SU-DHL-6 (cell line): Measurements from ENCODE around the gene UBAC1.

ENCODE experiments used
- H2AFZ ChIP-seq: fragments of 200-600 bp; sonication (generic); 2 replicates; pipeline ENCODE4 v1.6.1; 2014; ENCODE audit warnings: low read depth, mild to moderate bottlenecking, moderate library complexity, mixed read lengths, antibody characterized with exemption, low read length; ENCODE audit not compliant: severe bottlenecking
- H3F3A ChIP-seq: fragments of 200-600 bp; shearing (Covaris generic); 2 replicates; pipeline ENCODE4 v1.6.0; 2016; ENCODE audit warnings: antibody characterized with exemption, mild to moderate bottlenecking; ENCODE audit not compliant: insufficient read depth
- H3K27ac ChIP-seq: fragments of 200-600 bp; sonication (generic); 2 replicates; pipeline ENCODE4 v1.5.1; 2016; ENCODE audit warnings: low read depth, mild to moderate bottlenecking, low read length, moderate library complexity, mixed read lengths
- H3K27me3 ChIP-seq: fragments of 200-600 bp; sonication (generic), shearing (Covaris generic); 2 replicates; pipeline ENCODE4 v1.6.0; 2014; ENCODE audit warnings: mild to moderate bottlenecking, low read length
- H3K36me3 ChIP-seq: fragments of 200-600 bp; sonication (generic); 2 replicates; pipeline ENCODE4 v1.6.1; 2014; ENCODE audit warnings: mild to moderate bottlenecking, low read length, mixed read lengths
- H3K4me2 ChIP-seq: fragments of 300-600, 200-600 bp; shearing (Covaris generic), sonication (generic); 2 replicates; pipeline ENCODE4 v1.6.0; 2014; ENCODE audit warnings: low read length, low read depth, mild to moderate bottlenecking; ENCODE audit not compliant: poor library complexity, severe bottlenecking
- H3K4me3 ChIP-seq: fragments of 200-600 bp; sonication (generic); 2 replicates; pipeline ENCODE4 v1.5.1; 2014; ENCODE audit warnings: antibody characterized with exemption, low read length, mild to moderate bottlenecking, mixed read lengths; ENCODE audit not compliant: insufficient read depth, poor library complexity, severe bottlenecking
- H3K79me2 ChIP-seq: fragments of 200-600 bp; sonication (generic); 2 replicates; pipeline ENCODE4 v1.6.1; 2014; ENCODE audit warnings: mild to moderate bottlenecking, low read length, moderate library complexity; ENCODE audit not compliant: insufficient read depth
- H3K9ac ChIP-seq: fragments of 200-600 bp; sonication (generic); 2 replicates; pipeline ENCODE4 v1.7.0; 2014; ENCODE audit warnings: mild to moderate bottlenecking, low read length
- H3K9me2 ChIP-seq: fragments of 200-600 bp; sonication (generic); replicated peaks from 2 replicates; pipeline ENCODE4 v1.6.1; 2014; ENCODE audit warnings: low read length; ENCODE audit not compliant: insufficient read depth
- H3K9me3 ChIP-seq: fragments of 200-600 bp; sonication (generic); 2 replicates; pipeline ENCODE4 v1.6.1; 2014; ENCODE audit warnings: low read length, mixed read lengths; ENCODE audit not compliant: insufficient read depth
- H4K20me1 ChIP-seq: fragments of 200-600 bp; sonication (generic); 2 replicates; pipeline ENCODE4 v1.6.1; 2014; ENCODE audit warnings: low read depth, mild to moderate bottlenecking, antibody characterized with exemption, low read length, moderate library complexity, mixed read lengths
- EZH2phosphoT487 ChIP-seq: fragments of 200-600 bp; sonication (generic), shearing (Covaris generic); conservative IDR thresholded peaks from 2 replicates; pipeline ENCODE4 v1.6.1; 2018; ENCODE audit warnings: mild to moderate bottlenecking, antibody characterized with exemption, low read length, moderate library complexity, mixed read lengths
- TF ChIP-seq, protein P1 (sequence below): fragments of 200-600 bp; sonication (generic); IDR thresholded peaks from one replicate; pipeline ENCODE4 v1.5.1; 2017; ENCODE audit warnings: antibody characterized with exemption, mild to moderate bottlenecking, low read length, moderate library complexity; ENCODE audit not compliant: insufficient read depth, poor library complexity, severe bottlenecking

The UBAC1 gene

DNA sequence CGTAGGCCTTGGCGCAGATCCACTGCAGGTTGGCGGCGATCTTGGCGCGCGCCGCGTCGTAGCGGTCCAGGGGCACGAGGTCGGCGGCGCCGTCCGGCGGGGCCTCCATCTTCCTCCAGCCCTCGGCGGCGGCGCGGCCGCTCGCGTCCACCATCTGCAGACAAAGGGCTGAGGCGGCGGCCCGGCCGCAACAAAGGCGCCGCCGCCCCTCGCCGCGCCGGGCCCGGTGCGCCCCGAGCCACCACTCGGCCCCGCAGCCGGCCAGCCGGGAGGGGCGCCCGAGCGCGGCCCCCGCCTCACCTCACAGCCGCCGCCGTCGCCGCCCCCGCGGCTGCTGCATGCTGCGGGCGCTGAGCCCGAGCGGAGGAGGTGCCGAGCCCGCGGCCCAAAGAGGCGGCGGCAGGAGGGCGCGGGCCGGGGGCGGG, 54.2 kb downstream of the UBAC1 start:
- Histone ChIP-seq H3K4me2 (peak overlapping the region; percentile 93), H3K27me3 (no peaks in the 10 kb centered on the region), H3K9me3 (no peaks in the 10 kb centered on the region), H4K20me1 (peaks cover 9% of the 10 kb centered on the region; the same call in 1 of the 2 replicates), H3K9me2 (no peaks in the 10 kb centered on the region), H3K4me3 (peak overlapping the region; percentile 60), H3K9ac (peak overlapping the region; percentile 72), H3K27ac (no peak overlapping the region), H3F3A (peaks cover 6% of the 10 kb centered on the region), H3K79me2 (peaks cover 66% of the 10 kb centered on the region), H2AFZ (no peak overlapping the region), H3K36me3 (no peaks in the 10 kb centered on the region)
- TF ChIP-seq EZH2phosphoT487 = no peak
- TF ChIP-seq, protein P1, sequence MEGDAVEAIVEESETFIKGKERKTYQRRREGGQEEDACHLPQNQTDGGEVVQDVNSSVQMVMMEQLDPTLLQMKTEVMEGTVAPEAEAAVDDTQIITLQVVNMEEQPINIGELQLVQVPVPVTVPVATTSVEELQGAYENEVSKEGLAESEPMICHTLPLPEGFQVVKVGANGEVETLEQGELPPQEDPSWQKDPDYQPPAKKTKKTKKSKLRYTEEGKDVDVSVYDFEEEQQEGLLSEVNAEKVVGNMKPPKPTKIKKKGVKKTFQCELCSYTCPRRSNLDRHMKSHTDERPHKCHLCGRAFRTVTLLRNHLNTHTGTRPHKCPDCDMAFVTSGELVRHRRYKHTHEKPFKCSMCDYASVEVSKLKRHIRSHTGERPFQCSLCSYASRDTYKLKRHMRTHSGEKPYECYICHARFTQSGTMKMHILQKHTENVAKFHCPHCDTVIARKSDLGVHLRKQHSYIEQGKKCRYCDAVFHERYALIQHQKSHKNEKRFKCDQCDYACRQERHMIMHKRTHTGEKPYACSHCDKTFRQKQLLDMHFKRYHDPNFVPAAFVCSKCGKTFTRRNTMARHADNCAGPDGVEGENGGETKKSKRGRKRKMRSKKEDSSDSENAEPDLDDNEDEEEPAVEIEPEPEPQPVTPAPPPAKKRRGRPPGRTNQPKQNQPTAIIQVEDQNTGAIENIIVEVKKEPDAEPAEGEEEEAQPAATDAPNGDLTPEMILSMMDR = no peak

DNA sequence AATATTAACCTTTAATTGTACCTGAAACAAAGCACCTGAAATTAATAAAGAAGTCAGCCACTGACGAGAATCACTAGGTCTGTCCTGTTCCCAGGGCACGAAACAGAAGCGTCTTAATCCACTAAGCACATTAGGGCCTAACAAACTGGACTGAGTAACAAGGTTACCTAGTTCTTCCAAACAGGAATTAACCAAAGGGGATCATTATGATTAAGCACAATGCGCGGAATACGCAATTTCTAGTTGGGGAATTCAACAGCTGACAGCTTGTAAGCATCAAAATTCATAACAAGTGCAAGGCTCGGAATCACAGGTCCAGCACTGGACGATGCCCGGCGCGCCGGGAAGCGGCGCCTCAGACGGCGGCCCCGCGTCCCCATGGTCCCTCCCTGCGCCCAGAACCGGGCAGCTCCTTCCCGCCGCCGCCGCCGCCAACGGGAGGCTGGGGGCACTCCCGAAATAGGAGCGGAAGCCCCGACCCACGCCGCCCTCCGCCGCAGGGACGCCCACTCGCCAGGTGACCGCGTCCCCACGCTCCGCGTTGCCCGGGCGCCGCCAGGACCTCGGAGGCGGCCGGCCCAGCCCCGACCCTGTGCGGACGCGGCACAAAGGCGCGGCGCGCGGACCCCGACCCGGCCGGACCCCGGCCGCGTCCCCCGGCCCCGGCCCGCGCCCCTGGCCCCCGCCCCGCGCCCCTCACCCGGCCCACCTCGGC, 54.7 kb downstream of the UBAC1 start:
- peak overlapping the region; percentile 72 for H3K9ac ChIP-seq
- peaks cover 6% of the 10 kb centered on the region for H3F3A ChIP-seq
- no peak overlapping the region for H2AFZ ChIP-seq
- no peaks in the 10 kb centered on the region for H3K36me3 ChIP-seq
- 0 out of 2 replicates have a peak overlapping the region, but pooled peaks have one; percentile 17 for H3K27ac ChIP-seq
- TF ChIP-seq EZH2phosphoT487 = no peak
- TF ChIP-seq, protein P1 = no peak
- H3K4me2 ChIP-seq = peak overlapping the region; percentile 93
- H3K27me3 ChIP-seq = no peaks in the 10 kb centered on the region
- H3K9me2 ChIP-seq = no peaks in the 10 kb centered on the region
- peak overlapping the region; percentile 60 for H3K4me3 ChIP-seq
- no peaks in the 10 kb centered on the region for H3K9me3 ChIP-seq
- peaks cover 70% of the 10 kb centered on the region for H3K79me2 ChIP-seq
- peaks cover 9% of the 10 kb centered on the region; the same call in 1 of the 2 replicates for H4K20me1 ChIP-seq

DNA sequence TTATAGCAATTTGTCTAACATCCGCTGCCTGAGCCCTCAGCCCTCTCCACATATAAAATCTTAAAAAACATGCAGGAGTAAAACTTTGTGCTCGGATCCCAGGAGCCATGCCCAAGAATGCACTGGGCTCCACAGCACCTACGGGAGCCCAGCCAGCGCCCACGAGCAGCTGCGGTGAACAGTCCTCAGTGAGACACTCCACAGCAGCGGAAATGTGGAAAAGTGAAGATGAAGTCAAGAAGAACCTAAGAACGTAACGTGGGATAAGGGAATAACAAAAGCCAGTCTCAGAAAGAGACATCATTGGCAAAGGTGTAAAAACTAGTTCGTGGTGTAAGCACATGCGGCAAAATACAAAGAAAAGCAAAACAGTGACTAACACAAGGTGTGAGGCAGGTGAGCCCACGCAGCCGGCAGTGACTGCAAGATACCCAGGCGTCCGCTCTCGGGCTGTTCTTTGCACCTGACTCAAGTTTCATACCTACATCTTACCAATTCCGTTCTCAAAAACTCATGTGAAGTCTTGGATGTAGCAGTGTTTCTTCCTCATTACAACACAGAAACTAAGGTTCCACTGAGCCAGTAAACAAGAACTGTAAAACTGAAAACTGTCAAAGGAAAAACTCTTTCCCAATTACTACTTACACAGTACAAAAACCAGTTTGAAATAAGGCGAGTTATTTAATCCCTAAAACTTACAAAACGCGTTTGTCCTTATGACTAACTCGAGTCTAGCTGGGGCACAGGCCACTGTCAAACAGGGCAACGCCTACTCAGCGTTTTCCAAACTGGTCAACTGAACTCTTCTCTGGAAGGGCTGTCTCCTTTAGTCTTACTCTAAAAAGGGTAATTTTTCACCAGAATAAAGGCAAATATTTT, 55.6 kb downstream of the UBAC1 start:
- Histone ChIP-seq H3K4me3 (peak overlapping the region; percentile 60), H3K9me2 (no peaks in the 10 kb centered on the region), H3K27me3 (no peaks in the 10 kb centered on the region), H3K9me3 (no peaks in the 10 kb centered on the region), H3K4me2 (peak overlapping the region; percentile 93), H3K27ac (0 out of 2 replicates have a peak overlapping the region, but pooled peaks have one; percentile 17), H3K9ac (peak overlapping the region; percentile 72), H4K20me1 (peaks cover 9% of the 10 kb centered on the region; the same call in 1 of the 2 replicates), H3K36me3 (no peaks in the 10 kb centered on the region), H3K79me2 (peaks cover 76% of the 10 kb centered on the region), H2AFZ (no peak overlapping the region), H3F3A (peaks cover 6% of the 10 kb centered on the region)
- TF ChIP-seq EZH2phosphoT487 = no peak
- TF ChIP-seq, protein P1 = no peak
